ENCODE measurements around the gene DNAH17. TPM values are rescaled to one million over a fixed set of nuclear protein-coding genes. Genes with fewer than 3 reads are reported as not detected.

Gene DNAH17
- total RNA-seq, 1 experiment from 2014 or later: 0.69 TPM

DNA sequence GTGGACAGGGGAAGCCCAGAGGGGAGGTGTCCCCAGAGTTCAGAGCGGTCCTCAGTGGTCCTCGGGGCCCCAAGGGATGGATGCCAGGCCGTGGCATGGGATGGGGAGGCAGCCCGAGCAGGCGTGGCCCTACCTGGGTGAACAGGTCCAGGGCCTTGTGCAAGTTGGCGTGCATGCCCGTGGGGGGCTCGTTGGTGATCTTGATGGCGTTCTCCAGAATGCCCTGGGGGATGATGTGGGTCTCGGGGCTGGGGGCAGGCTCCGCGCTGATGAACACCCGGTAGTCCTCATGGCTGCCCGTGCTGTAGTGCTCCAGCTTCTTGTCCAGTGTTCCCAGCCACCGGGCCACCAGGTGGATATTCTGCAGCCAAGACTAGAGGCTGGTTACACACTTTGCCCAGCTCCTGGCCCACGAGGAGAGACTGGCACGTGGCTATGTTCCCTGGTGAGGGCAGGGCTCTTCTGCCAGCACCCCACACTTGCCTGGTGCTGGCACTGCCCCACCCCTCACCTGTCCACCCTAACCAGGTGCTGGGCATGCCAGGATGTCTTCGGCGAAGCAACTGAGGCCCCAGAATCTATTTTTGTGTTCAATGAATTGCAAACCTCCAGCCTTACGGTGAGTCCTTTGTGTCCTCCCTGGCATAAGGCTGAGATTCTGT, 139.6 kb downstream of the DNAH17 start:
- POLR2A ChIA-PET: no interaction called here
- no peaks in the 10 kb centered on the region for H3K27me3 ChIP-seq (ENCODE audit: insufficient read depth, low read length)

More for the DNA sequence above, 139.6 kb downstream of the DNAH17 start:
- no peak for DNase-seq (ENCODE audit: low read depth, low spot score)
- Histone ChIP-seq H3K9ac (ENCODE audit: low read length) (no peak overlapping the region), H3K36me3 (ENCODE audit: control insufficient read depth in 1 of 2, insufficient read depth in 2 of 2, low read length in 2 of 2) (no peaks in the 10 kb centered on the region), H3K79me2 (ENCODE audit: insufficient read depth, low read length) (no peaks in the 10 kb centered on the region), H3K4me2 (ENCODE audit: low read length) (no peak overlapping the region), H3K27ac (ENCODE audit: low read depth, low read length) (no peak overlapping the region), H3K9me2 (ENCODE audit: insufficient read depth) (no peaks in the 10 kb centered on the region), H2AFZ (ENCODE audit: low read depth, low read length, poor library complexity, severe bottlenecking) (no peak overlapping the region), H3K4me1 (ENCODE audit: control insufficient read depth in 1 of 2, insufficient read depth in 2 of 2, low read length in 2 of 2) (peaks cover 0 to 8% of the 10 kb centered on the region in 2 experiments; a peak in 2 of 4 replicates), H4K20me1 (ENCODE audit: insufficient read depth) (no peaks in the 10 kb centered on the region), H3K9me3 (ENCODE audit: control insufficient read depth in 1 of 2, insufficient read depth in 1 of 2, low read depth in 1 of 2, low read length in 2 of 2) (no peaks in the 10 kb centered on the region), H3K4me3 (replicated peaks in 1 of 2; ENCODE audit: low read depth in 1 of 2, low read length in 2 of 2) (no peak overlapping the region)
- TF ChIP-seq ZFX (IDR thresholded peaks at IDR 0.05) (no peak), YY1 (IDR thresholded peaks at IDR 0.05; ENCODE audit: extremely low read depth, insufficient replicate concordance, low read depth, low read length) (no peak), CEBPB (IDR thresholded peaks at IDR 0.05; ENCODE audit: low read depth) (no peak), ZNF274 (IDR thresholded peaks at IDR 0.05; ENCODE audit: low read depth, low read length) (no peak), EZH2phosphoT487 (IDR thresholded peaks at IDR 0.05; ENCODE audit: borderline replicate concordance) (no peak), ELF1 (IDR thresholded peaks at IDR 0.05; ENCODE audit: borderline replicate concordance, low read depth) (no peak), TCF7L2 (IDR thresholded peaks at IDR 0.05; ENCODE audit: borderline replicate concordance, extremely low read depth, insufficient read depth, insufficient read length) (no peak), RAD21 (IDR thresholded peaks at IDR 0.05; ENCODE audit: low read depth) (no peak), EZH2 (IDR thresholded peaks at IDR 0.05) (no peak), POLR2AphosphoS5 (IDR thresholded peaks at IDR 0.05; ENCODE audit: low read depth, low read length) (no peak), EGR1 (IDR thresholded peaks at IDR 0.05; ENCODE audit: low read depth) (no peak), POLR2A (IDR thresholded peaks at IDR 0.05; ENCODE audit: borderline replicate concordance, extremely low read depth, insufficient read depth, insufficient read length) (no peak)
- TF ChIP-seq, protein P1, sequence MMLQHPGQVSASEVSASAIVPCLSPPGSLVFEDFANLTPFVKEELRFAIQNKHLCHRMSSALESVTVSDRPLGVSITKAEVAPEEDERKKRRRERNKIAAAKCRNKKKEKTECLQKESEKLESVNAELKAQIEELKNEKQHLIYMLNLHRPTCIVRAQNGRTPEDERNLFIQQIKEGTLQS (IDR thresholded peaks at IDR 0.05): no peak
- TF ChIP-seq, protein P2, sequence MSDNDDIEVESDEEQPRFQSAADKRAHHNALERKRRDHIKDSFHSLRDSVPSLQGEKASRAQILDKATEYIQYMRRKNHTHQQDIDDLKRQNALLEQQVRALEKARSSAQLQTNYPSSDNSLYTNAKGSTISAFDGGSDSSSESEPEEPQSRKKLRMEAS (IDR thresholded peaks at IDR 0.05): no peak
- TF ChIP-seq, protein P3, sequence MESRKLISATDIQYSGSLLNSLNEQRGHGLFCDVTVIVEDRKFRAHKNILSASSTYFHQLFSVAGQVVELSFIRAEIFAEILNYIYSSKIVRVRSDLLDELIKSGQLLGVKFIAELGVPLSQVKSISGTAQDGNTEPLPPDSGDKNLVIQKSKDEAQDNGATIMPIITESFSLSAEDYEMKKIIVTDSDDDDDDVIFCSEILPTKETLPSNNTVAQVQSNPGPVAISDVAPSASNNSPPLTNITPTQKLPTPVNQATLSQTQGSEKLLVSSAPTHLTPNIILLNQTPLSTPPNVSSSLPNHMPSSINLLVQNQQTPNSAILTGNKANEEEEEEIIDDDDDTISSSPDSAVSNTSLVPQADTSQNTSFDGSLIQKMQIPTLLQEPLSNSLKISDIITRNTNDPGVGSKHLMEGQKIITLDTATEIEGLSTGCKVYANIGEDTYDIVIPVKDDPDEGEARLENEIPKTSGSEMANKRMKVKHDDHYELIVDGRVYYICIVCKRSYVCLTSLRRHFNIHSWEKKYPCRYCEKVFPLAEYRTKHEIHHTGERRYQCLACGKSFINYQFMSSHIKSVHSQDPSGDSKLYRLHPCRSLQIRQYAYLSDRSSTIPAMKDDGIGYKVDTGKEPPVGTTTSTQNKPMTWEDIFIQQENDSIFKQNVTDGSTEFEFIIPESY (IDR thresholded peaks at IDR 0.05; ENCODE audit: extremely low read depth, insufficient replicate concordance, low read length): no peak
- TF ChIP-seq, protein P4, sequence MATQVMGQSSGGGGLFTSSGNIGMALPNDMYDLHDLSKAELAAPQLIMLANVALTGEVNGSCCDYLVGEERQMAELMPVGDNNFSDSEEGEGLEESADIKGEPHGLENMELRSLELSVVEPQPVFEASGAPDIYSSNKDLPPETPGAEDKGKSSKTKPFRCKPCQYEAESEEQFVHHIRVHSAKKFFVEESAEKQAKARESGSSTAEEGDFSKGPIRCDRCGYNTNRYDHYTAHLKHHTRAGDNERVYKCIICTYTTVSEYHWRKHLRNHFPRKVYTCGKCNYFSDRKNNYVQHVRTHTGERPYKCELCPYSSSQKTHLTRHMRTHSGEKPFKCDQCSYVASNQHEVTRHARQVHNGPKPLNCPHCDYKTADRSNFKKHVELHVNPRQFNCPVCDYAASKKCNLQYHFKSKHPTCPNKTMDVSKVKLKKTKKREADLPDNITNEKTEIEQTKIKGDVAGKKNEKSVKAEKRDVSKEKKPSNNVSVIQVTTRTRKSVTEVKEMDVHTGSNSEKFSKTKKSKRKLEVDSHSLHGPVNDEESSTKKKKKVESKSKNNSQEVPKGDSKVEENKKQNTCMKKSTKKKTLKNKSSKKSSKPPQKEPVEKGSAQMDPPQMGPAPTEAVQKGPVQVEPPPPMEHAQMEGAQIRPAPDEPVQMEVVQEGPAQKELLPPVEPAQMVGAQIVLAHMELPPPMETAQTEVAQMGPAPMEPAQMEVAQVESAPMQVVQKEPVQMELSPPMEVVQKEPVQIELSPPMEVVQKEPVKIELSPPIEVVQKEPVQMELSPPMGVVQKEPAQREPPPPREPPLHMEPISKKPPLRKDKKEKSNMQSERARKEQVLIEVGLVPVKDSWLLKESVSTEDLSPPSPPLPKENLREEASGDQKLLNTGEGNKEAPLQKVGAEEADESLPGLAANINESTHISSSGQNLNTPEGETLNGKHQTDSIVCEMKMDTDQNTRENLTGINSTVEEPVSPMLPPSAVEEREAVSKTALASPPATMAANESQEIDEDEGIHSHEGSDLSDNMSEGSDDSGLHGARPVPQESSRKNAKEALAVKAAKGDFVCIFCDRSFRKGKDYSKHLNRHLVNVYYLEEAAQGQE (IDR thresholded peaks at IDR 0.05; ENCODE audit: low read depth): no peak
- TF ChIP-seq, protein P5, sequence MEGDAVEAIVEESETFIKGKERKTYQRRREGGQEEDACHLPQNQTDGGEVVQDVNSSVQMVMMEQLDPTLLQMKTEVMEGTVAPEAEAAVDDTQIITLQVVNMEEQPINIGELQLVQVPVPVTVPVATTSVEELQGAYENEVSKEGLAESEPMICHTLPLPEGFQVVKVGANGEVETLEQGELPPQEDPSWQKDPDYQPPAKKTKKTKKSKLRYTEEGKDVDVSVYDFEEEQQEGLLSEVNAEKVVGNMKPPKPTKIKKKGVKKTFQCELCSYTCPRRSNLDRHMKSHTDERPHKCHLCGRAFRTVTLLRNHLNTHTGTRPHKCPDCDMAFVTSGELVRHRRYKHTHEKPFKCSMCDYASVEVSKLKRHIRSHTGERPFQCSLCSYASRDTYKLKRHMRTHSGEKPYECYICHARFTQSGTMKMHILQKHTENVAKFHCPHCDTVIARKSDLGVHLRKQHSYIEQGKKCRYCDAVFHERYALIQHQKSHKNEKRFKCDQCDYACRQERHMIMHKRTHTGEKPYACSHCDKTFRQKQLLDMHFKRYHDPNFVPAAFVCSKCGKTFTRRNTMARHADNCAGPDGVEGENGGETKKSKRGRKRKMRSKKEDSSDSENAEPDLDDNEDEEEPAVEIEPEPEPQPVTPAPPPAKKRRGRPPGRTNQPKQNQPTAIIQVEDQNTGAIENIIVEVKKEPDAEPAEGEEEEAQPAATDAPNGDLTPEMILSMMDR (IDR thresholded peaks at IDR 0.05 in 2 of 3, conservative IDR thresholded peaks at IDR 0.05 in 1 of 3; ENCODE audit: borderline replicate concordance in 1 of 3, insufficient read depth in 1 of 3, low read depth in 2 of 3, low read length in 2 of 3): no peak
- ATAC-seq: no peak
- BruUV-seq (replicated peaks): no TSS peak
- intact Hi-C loops (cut with micrococcal nuclease): no loop called here
- CTCF ChIA-PET: interaction anchor here (1.2 kb wide), 1 partner anchor 16 kb away, joined by 5 read pairs; no protein-coding TSS in a partner anchor
- RAD21 ChIA-PET (ENCODE audit: low non-redundant PET in 1 of 2, low total read pairs in 2 of 2, uncharacterized antibody in 2 of 2, unreplicated experiment in 2 of 2): no interaction called here

Data from HCT116 (cell line).